Liver (tissue), 3 donors: ENCODE measurements around the gene IFNL2.

Source experiments
- EGR1 ChIP-seq, 2 donors: IDR thresholded peaks; 2 replicates each; pipeline ENCODE4 v1.6.1; 2016 to 2018; ENCODE audit warnings: antibody characterized with exemption in 2 of 2, low read depth in 2 of 2
- FOXA1 ChIP-seq: IDR thresholded peaks from 2 replicates; pipeline ENCODE4 v1.6.1; 2016; ENCODE audit warnings: antibody characterized with exemption
- FOXA2 ChIP-seq: IDR thresholded peaks from 2 replicates; pipeline ENCODE4 v1.6.1; 2016; ENCODE audit warnings: antibody characterized with exemption
- GABPA ChIP-seq, 2 donors: IDR thresholded peaks in 1 of 2; conservative IDR thresholded peaks in 1 of 2; 2 replicates each; pipeline ENCODE4 v1.6.1; 2016; ENCODE audit warnings: antibody characterized with exemption in 2 of 2, mild to moderate bottlenecking in 1 of 2, moderate library complexity in 1 of 2
- JUND ChIP-seq, 2 donors: IDR thresholded peaks; 2 replicates each; pipeline ENCODE4 v1.6.1; 2016; ENCODE audit warnings: antibody characterized with exemption in 2 of 2
- RAD21 ChIP-seq, 2 donors: IDR thresholded peaks; 2 replicates each; pipeline ENCODE4 v1.6.1; 2016; ENCODE audit warnings: antibody characterized with exemption in 2 of 2, mild to moderate bottlenecking in 2 of 2
- RXRA ChIP-seq, 2 donors: IDR thresholded peaks; 2 replicates each; pipeline ENCODE4 v1.6.1; 2017 to 2018; ENCODE audit warnings: antibody characterized with exemption in 2 of 2, mild to moderate bottlenecking in 1 of 2
- TAF1 ChIP-seq: conservative IDR thresholded peaks from 2 replicates; pipeline ENCODE4 v1.6.1; 2016; ENCODE audit warnings: antibody characterized with exemption, mild to moderate bottlenecking
- YY1 ChIP-seq: IDR thresholded peaks from 2 replicates; pipeline ENCODE4 v1.6.1; 2016; ENCODE audit warnings: antibody characterized with exemption, mild to moderate bottlenecking
- TF ChIP-seq, protein P1 (sequence below): fragments of 150-350 bp; IDR thresholded peaks from 2 replicates; pipeline ENCODE4 v1.5.1; 2017; ENCODE audit warnings: improper control_type of control experiment, low read depth, low read length; ENCODE audit not compliant: missing input control
- TF ChIP-seq, protein P2 (sequence below): IDR thresholded peaks from 2 replicates; pipeline ENCODE4 v1.6.1; 2016; ENCODE audit warnings: antibody characterized with exemption, mild to moderate bottlenecking
- TF ChIP-seq, protein P3 (sequence below): IDR thresholded peaks from 2 replicates; pipeline ENCODE4 v1.6.1; 2016; ENCODE audit warnings: antibody characterized with exemption
- TF ChIP-seq, protein P4 (sequence below): IDR thresholded peaks from 2 replicates; pipeline ENCODE4 v1.6.1; 2016; ENCODE audit warnings: antibody characterized with exemption
- TF ChIP-seq, protein P5 (sequence below): IDR thresholded peaks from 2 replicates; pipeline ENCODE4 v1.6.1; 2016; ENCODE audit warnings: antibody characterized with exemption
- donor health status: healthy.
- donor health status: healthy.

- TF ChIP-seq TAF1: no peak
- TF ChIP-seq, protein P1, sequence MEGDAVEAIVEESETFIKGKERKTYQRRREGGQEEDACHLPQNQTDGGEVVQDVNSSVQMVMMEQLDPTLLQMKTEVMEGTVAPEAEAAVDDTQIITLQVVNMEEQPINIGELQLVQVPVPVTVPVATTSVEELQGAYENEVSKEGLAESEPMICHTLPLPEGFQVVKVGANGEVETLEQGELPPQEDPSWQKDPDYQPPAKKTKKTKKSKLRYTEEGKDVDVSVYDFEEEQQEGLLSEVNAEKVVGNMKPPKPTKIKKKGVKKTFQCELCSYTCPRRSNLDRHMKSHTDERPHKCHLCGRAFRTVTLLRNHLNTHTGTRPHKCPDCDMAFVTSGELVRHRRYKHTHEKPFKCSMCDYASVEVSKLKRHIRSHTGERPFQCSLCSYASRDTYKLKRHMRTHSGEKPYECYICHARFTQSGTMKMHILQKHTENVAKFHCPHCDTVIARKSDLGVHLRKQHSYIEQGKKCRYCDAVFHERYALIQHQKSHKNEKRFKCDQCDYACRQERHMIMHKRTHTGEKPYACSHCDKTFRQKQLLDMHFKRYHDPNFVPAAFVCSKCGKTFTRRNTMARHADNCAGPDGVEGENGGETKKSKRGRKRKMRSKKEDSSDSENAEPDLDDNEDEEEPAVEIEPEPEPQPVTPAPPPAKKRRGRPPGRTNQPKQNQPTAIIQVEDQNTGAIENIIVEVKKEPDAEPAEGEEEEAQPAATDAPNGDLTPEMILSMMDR: no peak
- no peak for TF ChIP-seq GABPA (IDR thresholded peaks at IDR 0.05 in 1 of 2, conservative IDR thresholded peaks at IDR 0.05 in 1 of 2)
- TF ChIP-seq, protein P2, sequence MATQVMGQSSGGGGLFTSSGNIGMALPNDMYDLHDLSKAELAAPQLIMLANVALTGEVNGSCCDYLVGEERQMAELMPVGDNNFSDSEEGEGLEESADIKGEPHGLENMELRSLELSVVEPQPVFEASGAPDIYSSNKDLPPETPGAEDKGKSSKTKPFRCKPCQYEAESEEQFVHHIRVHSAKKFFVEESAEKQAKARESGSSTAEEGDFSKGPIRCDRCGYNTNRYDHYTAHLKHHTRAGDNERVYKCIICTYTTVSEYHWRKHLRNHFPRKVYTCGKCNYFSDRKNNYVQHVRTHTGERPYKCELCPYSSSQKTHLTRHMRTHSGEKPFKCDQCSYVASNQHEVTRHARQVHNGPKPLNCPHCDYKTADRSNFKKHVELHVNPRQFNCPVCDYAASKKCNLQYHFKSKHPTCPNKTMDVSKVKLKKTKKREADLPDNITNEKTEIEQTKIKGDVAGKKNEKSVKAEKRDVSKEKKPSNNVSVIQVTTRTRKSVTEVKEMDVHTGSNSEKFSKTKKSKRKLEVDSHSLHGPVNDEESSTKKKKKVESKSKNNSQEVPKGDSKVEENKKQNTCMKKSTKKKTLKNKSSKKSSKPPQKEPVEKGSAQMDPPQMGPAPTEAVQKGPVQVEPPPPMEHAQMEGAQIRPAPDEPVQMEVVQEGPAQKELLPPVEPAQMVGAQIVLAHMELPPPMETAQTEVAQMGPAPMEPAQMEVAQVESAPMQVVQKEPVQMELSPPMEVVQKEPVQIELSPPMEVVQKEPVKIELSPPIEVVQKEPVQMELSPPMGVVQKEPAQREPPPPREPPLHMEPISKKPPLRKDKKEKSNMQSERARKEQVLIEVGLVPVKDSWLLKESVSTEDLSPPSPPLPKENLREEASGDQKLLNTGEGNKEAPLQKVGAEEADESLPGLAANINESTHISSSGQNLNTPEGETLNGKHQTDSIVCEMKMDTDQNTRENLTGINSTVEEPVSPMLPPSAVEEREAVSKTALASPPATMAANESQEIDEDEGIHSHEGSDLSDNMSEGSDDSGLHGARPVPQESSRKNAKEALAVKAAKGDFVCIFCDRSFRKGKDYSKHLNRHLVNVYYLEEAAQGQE: no peak
- TF ChIP-seq, protein P3, sequence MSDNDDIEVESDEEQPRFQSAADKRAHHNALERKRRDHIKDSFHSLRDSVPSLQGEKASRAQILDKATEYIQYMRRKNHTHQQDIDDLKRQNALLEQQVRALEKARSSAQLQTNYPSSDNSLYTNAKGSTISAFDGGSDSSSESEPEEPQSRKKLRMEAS: no peak
- TF ChIP-seq FOXA2: no peak
- no peak for TF ChIP-seq RAD21 (IDR thresholded peaks at IDR 0.05)
- no peak for TF ChIP-seq FOXA1
- TF ChIP-seq, protein P4, sequence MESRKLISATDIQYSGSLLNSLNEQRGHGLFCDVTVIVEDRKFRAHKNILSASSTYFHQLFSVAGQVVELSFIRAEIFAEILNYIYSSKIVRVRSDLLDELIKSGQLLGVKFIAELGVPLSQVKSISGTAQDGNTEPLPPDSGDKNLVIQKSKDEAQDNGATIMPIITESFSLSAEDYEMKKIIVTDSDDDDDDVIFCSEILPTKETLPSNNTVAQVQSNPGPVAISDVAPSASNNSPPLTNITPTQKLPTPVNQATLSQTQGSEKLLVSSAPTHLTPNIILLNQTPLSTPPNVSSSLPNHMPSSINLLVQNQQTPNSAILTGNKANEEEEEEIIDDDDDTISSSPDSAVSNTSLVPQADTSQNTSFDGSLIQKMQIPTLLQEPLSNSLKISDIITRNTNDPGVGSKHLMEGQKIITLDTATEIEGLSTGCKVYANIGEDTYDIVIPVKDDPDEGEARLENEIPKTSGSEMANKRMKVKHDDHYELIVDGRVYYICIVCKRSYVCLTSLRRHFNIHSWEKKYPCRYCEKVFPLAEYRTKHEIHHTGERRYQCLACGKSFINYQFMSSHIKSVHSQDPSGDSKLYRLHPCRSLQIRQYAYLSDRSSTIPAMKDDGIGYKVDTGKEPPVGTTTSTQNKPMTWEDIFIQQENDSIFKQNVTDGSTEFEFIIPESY: no peak
- TF ChIP-seq, protein P5, sequence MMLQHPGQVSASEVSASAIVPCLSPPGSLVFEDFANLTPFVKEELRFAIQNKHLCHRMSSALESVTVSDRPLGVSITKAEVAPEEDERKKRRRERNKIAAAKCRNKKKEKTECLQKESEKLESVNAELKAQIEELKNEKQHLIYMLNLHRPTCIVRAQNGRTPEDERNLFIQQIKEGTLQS: no peak
- no peak for TF ChIP-seq JUND (IDR thresholded peaks at IDR 0.05)
- TF ChIP-seq RXRA (IDR thresholded peaks at IDR 0.05): no peak
- TF ChIP-seq EGR1 (IDR thresholded peaks at IDR 0.05; ENCODE audit: low read depth in 2 of 2): no peak
- no peak for TF ChIP-seq YY1
Observed at GRCh38 chr19:39276740-39277139, 8.5 kb downstream of the IFNL2 start.
